H1 (cell line): ENCODE data around the gene PRELID2. TPM values are rescaled to one million over a fixed set of nuclear protein-coding genes. Genes with fewer than 3 reads are reported as not detected.

ENCODE experiments used
- FOSL1 ChIP-seq: IDR thresholded peaks from 2 replicates; pipeline ENCODE4 v1.6.1; 2011; ENCODE audit warnings: mild to moderate bottlenecking, low read depth, low read length, moderate library complexity; ENCODE audit not compliant: insufficient read depth
- SP1 ChIP-seq: IDR thresholded peaks from 2 replicates; pipeline ENCODE4 v1.6.1; 2011; ENCODE audit warnings: low read depth, low read length
- USF2 ChIP-seq: IDR thresholded peaks from 2 replicates; pipeline ENCODE4 v1.6.1; 2011; ENCODE audit warnings: low read length, improper control_type of control experiment
- polyA plus RNA-seq, 7 experiments: library from polyadenylated mRNA; depleted of rRNA in 3 of 7; stranded (reverse) in 5 of 7; unstranded in 2 of 7; fragments of >200 nt in 5 of 7; fragments of 200-250 nt in 2 of 7; gene quantifications; 1 replicate in 5 of 7; 2 replicates in 1 of 7; 4 replicates in 1 of 7; pipeline versions ENCODE4 v1.2.1 to v1.2.3, GENCODE V29; 2011 to 2013; ENCODE audit warnings: missing spikeins in 2 of 7, mixed read lengths in 2 of 7
- total RNA-seq: library from RNA; stranded (reverse); fragmentation: NEBNext Ultra II Directional; extraction: Animal tissue kit (Norgen Biotek cat#: 25700); gene quantifications from 2 replicates; pipeline ENCODE4 v1.2.1, GENCODE V29; 2021

The PRELID2 gene
- total and polyA plus RNA-seq, 2 of the 8 experiments (the other 6 are each of a cell fraction or from before 2014, with no cell fraction given), result 2.2 to 7.8 TPM

- TF ChIP-seq USF2, result no peak
- TF ChIP-seq FOSL1, result no peak
- TF ChIP-seq SP1, result no peak
- TF ChIP-seq, all 59 proteins: peak for 0
Observed at GRCh38 chr5:145787001-145787400, 48.1 kb downstream of the PRELID2 start (continued).
